ENCODE data around the gene OR2T29. TPM values are rescaled to one million over a fixed set of nuclear protein-coding genes. Genes with fewer than 3 reads are reported as not detected.
"Not testable (repeated sequence)": the region's sequence is repeated elsewhere in the genome, so short reads cannot be mapped to it uniquely, and the experiment has no call there.

Gene OR2T29
- not detected for total RNA-seq

- ATAC-seq = not testable (repeated sequence)
Measured at GRCh38 chr1:248562672-248563071, at the start of gene OR2T29. TSS of gene OR2T29 (minus strand) at chr1:248562772. CDS start at chr1:248559491, 3,281 bp downstream.

- no peak for ATAC-seq
Measured at GRCh38 chr1:248611883-248612414, 49.4 kb upstream of the OR2T29 start.

- no peak for ATAC-seq
Measured at GRCh38 chr1:248610301-248610700, 47.7 kb upstream of the OR2T29 start.

GRCh38 chr1:248599396-248599795 lies 36.8 kb upstream of the OR2T29 start:
- no peak for ATAC-seq

GRCh38 chr1:248597589-248597988 lies 35.0 kb upstream of the OR2T29 start, which contains the start of gene OR2T10:
TSS of gene OR2T10 (minus strand) at chr1:248597700. CDS start at chr1:248593768, 3,932 bp downstream.
- ATAC-seq = no peak

GRCh38 chr1:248596615-248597014 lies 34.0 kb upstream of the OR2T29 start:
- no peak for ATAC-seq

DNA sequence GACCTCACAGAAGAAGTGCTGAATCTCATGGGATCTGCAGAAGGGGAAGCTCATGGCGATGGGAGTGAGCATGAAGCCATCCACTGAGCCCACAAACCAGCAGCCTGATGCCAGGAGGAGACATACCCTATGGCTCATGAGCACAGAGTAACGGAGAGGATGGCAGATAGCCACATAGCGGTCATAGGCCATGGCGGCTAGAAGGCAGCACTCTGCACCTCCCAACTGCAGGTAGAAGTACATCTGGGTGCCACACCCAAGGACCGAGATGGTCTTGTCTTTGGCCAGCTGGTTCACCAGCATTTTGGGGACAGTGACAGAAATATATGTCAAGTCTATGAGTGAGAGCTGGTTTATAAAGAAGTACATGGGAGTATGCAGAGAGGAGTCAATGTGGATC lies 30.7 kb upstream of the OR2T29 start:
- ATAC-seq = no peak

DNA sequence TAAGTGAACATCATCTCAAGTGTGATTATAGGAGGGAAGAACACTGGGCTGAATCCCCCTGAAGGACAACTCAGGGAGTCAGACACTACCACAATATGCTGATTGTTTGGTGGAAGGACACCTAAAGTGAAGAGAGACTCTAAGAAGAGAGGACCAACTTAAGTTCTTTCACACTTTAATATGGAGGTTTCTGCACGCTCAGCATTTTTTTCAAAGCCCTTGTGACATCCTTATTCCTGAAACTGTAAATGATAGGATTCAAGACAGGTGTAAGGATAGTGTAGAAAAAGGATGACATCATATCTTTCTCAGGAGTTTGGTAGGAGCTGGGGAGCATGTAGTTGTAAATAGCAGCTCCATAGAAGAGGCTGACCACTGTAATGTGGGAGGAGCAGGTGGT lies 30.1 kb upstream of the OR2T29 start:
- no peak for ATAC-seq

- no peak for ATAC-seq
Measured at GRCh38 chr1:248590055-248590454, 27.5 kb upstream of the OR2T29 start.

DNA sequence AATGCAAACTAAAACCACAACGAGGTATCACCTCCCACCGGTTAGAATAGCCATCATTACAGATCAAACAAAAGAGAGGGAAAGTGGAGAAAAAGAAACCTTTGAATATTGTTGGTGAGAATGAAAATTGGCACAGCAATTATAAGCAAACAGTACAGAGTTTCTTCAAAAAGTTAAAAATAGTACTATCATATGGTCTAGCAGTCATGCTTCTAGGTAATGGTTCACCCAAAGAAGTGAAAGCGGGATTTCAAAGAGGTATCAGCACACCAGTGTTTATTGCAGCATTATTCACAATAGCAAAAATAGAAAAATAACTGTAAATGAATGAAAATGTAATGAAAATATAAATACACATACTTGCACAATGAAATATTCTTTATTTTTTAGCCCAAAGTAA lies 26.8 kb upstream of the OR2T29 start:
- ATAC-seq = no peak

- ATAC-seq = no peak
Measured at GRCh38 chr1:248585266-248585665, 22.7 kb upstream of the OR2T29 start.

GRCh38 chr1:248576260-248576980 lies 13.8 kb upstream of the OR2T29 start:
- ATAC-seq = no peak

DNA sequence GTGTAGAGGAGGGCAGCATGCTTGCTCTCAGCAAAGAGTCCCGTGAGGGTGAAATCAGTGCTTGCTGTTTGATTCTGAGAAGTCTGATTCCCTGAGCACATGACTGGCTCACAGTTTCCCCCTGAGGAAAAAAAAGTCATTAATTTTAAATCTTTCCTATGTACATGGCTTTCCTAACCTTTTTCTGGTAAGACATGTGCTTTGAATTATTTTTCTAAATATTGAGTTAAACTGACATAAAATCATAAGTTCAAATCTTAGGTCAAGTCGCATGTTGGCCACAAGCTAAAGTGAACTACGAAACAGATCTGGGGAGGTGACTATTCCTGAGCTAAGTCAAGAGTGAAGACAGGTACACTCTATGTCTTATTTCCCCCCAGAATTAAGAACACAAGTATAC lies 12.1 kb upstream of the OR2T29 start, which contains the start of gene OR2T34:
Gene OR2T34 (minus strand): TSS at position 101 of the 400 bp plus-strand sequence. CDS start 0 bp downstream, at position 101.
- ATAC-seq = not testable (repeated sequence)

DNA sequence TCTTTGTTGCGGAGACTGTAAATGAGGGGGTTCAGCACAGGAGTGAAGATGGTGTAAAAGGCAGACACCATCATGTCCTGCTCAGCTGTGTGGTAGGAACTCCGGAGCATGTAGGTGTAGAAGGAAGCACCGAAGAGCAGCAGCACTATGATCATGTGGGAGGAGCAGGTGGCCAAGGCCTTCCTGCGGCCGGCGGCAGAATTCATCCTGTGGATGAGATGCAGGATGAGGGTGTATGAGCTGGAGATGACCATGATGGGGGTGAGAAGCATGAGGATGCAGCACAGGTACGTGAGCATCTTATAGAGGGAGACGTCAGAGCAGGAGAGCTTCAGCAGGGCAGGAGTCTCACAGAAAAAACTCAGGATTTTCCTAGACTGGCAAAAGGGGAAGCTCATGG lies 11.3 kb upstream of the OR2T29 start:
- ATAC-seq = not testable (repeated sequence)

DNA sequence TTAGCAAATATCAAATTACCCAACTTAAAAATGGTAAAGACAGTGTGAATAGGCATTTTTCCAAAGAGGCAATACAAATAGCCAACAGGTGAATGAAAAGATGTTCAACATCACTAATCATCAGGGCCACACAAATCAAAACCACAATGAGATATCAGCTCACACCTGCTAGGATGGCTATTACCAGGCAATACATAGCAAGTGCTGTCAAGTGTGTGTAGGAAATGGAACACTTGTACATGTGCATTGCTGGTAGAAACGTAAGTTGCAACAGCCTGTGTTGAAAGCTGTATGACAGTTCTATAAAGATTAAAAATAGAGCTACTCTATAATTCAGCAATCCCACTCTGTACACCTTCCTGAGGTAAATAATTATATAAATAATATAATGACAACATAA lies 9.5 kb upstream of the OR2T29 start:
- ATAC-seq = not testable (repeated sequence)

DNA sequence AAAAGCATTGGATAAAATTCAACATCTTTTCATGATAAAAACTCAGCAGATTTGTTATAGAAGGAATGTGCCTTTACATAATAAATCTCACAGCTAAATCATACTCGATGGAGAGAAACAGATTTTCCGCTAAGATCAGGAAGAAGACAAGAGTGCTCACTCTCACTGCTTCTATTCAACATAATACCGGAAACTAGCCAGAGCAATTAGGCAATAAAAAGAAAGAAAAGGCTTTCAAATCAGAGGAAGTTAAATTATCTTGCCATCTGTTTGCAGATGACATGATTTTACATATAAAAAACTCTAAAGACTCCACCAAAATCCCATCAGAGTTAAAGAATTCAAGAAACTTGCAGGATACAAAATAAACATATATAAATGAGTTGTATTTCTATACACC lies 8.2 kb upstream of the OR2T29 start:
- not testable (repeated sequence) for ATAC-seq

DNA sequence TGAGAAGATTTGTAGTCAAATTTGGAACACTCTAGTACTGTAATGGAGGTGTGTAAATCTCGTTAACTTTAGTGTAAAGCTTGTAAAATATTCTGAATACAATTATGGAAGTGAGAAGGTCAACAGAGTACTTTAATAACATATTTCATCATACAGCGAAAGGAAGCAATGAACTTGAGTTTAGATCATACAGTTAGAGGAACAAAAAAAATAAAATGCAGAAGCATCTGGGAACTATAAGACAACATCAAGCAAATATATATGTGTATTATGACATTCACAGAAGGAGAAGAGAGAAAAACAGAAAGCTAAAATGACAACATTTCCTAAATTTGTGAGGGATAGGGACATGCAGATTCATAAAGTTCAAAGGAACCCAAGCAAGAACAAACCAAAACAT lies 6.5 kb upstream of the OR2T29 start:
- not testable (repeated sequence) for ATAC-seq

GRCh38 chr1:248565530-248566373 lies 3.2 kb upstream of the OR2T29 start:
- ATAC-seq = not testable (repeated sequence)

- not testable (repeated sequence) for ATAC-seq
Measured at GRCh38 chr1:248551027-248551426, 11.5 kb downstream of the OR2T29 start.

- ATAC-seq = not testable (repeated sequence)
Measured at GRCh38 chr1:248547383-248547782, 15.2 kb downstream of the OR2T29 start.

GRCh38 chr1:248537449-248537848 lies 25.1 kb downstream of the OR2T29 start:
- ATAC-seq = not testable (repeated sequence)

DNA sequence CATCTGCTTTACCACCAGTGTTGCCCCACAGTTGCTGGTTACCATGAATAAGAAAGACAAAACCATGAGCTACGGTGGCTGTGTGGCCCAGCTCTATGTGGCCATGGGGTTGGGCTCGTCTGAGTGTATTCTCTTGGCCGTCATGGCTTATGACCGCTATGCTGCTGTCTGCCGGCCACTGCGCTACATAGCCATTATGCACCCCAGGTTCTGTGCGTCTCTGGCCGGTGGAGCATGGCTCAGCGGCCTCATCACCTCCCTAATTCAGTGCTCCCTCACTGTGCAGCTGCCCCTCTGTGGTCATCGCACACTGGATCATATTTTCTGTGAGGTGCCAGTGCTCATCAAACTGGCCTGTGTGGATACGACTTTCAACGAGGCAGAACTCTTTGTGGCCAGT lies 40.7 kb downstream of the OR2T29 start:
- ATAC-seq = no peak

- ATAC-seq = not testable (repeated sequence)
Measured at GRCh38 chr1:248510217-248510616, 52.4 kb downstream of the OR2T29 start.
